GM21619 (cell line): ENCODE data around the gene DCAF8L2.
"Not testable (repeated sequence)": the region's sequence is repeated elsewhere in the genome, so short reads cannot be mapped to it uniquely, and the experiment has no call there.

ENCODE experiments used
- ATAC-seq: cut with Tn5 transposase; IDR thresholded peaks from one replicate; pipeline ENCODE4 v1.9.1; 2021; ENCODE audit not compliant: unreplicated experiment

Gene DCAF8L2

GRCh38 chrX:27675493-27675892, 85.3 kb downstream of the DCAF8L2 start:
- ATAC-seq, result no peak

GRCh38 chrX:27679281-27679680, 89.1 kb downstream of the DCAF8L2 start:
- ATAC-seq, result no peak

- no peak for ATAC-seq
Measured at GRCh38 chrX:27680726-27681125, 90.6 kb downstream of the DCAF8L2 start.

GRCh38 chrX:27683566-27684208, 93.5 kb downstream of the DCAF8L2 start:
- not testable (repeated sequence) for ATAC-seq

- no peak for ATAC-seq
Measured at GRCh38 chrX:27694667-27695066, 104.5 kb downstream of the DCAF8L2 start.

- ATAC-seq, result no peak
Measured at GRCh38 chrX:27706526-27706925, 116.4 kb downstream of the DCAF8L2 start.

- no peak for ATAC-seq
Measured at GRCh38 chrX:27715610-27716009, 125.5 kb downstream of the DCAF8L2 start.

- ATAC-seq, result no peak
Measured at GRCh38 chrX:27728291-27728690, 138.1 kb downstream of the DCAF8L2 start.

GRCh38 chrX:27731962-27732361, 141.8 kb downstream of the DCAF8L2 start:
- ATAC-seq, result no peak

GRCh38 chrX:27735914-27736313, 145.8 kb downstream of the DCAF8L2 start:
- no peak for ATAC-seq

- ATAC-seq, result no peak
Measured at GRCh38 chrX:27740933-27741332, 150.8 kb downstream of the DCAF8L2 start.

GRCh38 chrX:27743521-27743920, 153.4 kb downstream of the DCAF8L2 start:
- ATAC-seq, result not testable (repeated sequence)

- no peak for ATAC-seq
Measured at GRCh38 chrX:27746516-27746915, 156.4 kb downstream of the DCAF8L2 start.

GRCh38 chrX:27750298-27750697, 160.2 kb downstream of the DCAF8L2 start:
- not testable (repeated sequence) for ATAC-seq

GRCh38 chrX:27751976-27752375, 161.8 kb downstream of the DCAF8L2 start:
- no peak for ATAC-seq

- ATAC-seq, result no peak
Measured at GRCh38 chrX:27765718-27766117, 175.6 kb downstream of the DCAF8L2 start.

- ATAC-seq, result no peak
Measured at GRCh38 chrX:27767387-27767786, 177.2 kb downstream of the DCAF8L2 start.

GRCh38 chrX:27775984-27776383, 185.8 kb downstream of the DCAF8L2 start:
- ATAC-seq, result no peak

GRCh38 chrX:27796640-27797257, 206.6 kb downstream of the DCAF8L2 start:
- no peak for ATAC-seq

GRCh38 chrX:27797575-27797974, 207.4 kb downstream of the DCAF8L2 start:
- no peak for ATAC-seq
